Measurements from ENCODE around the gene KLK15. TPM values are rescaled to one million over a fixed set of nuclear protein-coding genes. Genes with fewer than 3 reads are reported as not detected.

KLK15 gene
- total and polyA plus RNA-seq, 2 of the 13 experiments (the other 11 are each of a cell fraction or from before 2014, with no cell fraction given) = not detected

GRCh38 chr19:50875795-50876422 lies 42.5 kb upstream of the KLK15 start (continued):
- TF ChIP-seq GABPA (IDR thresholded peaks at IDR 0.05; ENCODE audit: low read depth, low read length) = no peak
- TF ChIP-seq GABPA (CRISPR knock-in tag; IDR thresholded peaks at IDR 0.05; ENCODE audit: low read depth) = no peak
- TF ChIP-seq ATF7 (IDR thresholded peaks at IDR 0.05) = 0 out of 2 replicates have a peak, but pooled peaks have one; percentile 8
- no peak for TF ChIP-seq ATF7 (CRISPR knock-in tag; IDR thresholded peaks at IDR 0.05)

GRCh38 chr19:50874211-50874610 lies 40.8 kb upstream of the KLK15 start:
- intact Hi-C loops (cut with micrococcal nuclease; ENCODE audit: unreplicated experiment) = no loop called here
- no peak overlapping the region for H3K4me2 ChIP-seq (ENCODE audit: low read depth, low read length)
- no peak overlapping the region for H3K27ac ChIP-seq (ENCODE audit: extremely low read length, insufficient read depth, low read length)
- no peak overlapping the region for H3K4me3 ChIP-seq (replicated peaks in 1 of 3; ENCODE audit: insufficient read depth in 1 of 3, low read depth in 2 of 3, low read length in 3 of 3)
- POLR2A ChIA-PET = no interaction called here
- FAIRE-seq (no peak), ATAC-seq (no peak), DNase-seq (ENCODE audit: low spot score) (no peak)
- H2AFZ ChIP-seq (ENCODE audit: low read length) = no peak overlapping the region
- CTCF ChIA-PET (ENCODE audit: low intra/inter-chr PET ratio, low total read pairs) = no interaction called here
- H3K79me2 ChIP-seq (ENCODE audit: insufficient read depth, low read length) = no peaks in the 10 kb centered on the region
- no peaks in the 10 kb centered on the region for H4K20me1 ChIP-seq (ENCODE audit: insufficient read depth, low read length)
- no peaks in the 10 kb centered on the region for H3K9me3 ChIP-seq (ENCODE audit: low read length)
- H3K27me3 ChIP-seq (ENCODE audit: control insufficient read depth in 1 of 2, insufficient read depth in 2 of 2, low read length in 2 of 2) = peaks cover 7 to 35% of the 10 kb centered on the region in 2 experiments; a peak in 4 of 5 replicates
- H3K36me3 ChIP-seq (replicated peaks in 1 of 2; ENCODE audit: control insufficient read depth in 1 of 2, insufficient read depth in 2 of 2, low read length in 2 of 2) = no peaks in the 10 kb centered on the region
- in situ Hi-C loops (cut with HindIII; ENCODE audit: extremely low pct_ligation_motif_present, low pct_unique_long_range_greater_than_20kb) = no loop called here
- H3K4me1 ChIP-seq (ENCODE audit: insufficient read depth, low read length) = no peaks in the 10 kb centered on the region
- no TSS peak for BruUV-seq (replicated peaks)
- WGBS (ENCODE audit: low lambda C conversion rate) = 24% methylated on average over 5 of the region's 5 CpGs
- H3K9ac ChIP-seq (ENCODE audit: insufficient read depth, low read depth, low read length) = no peak overlapping the region
- TF ChIP-seq SNAPC2 (CRISPR knock-in tag; IDR thresholded peaks at IDR 0.05) (no peak), FOXA3 (CRISPR knock-in tag; IDR thresholded peaks at IDR 0.05) (no peak), ARID2 (CRISPR knock-in tag; IDR thresholded peaks at IDR 0.05; ENCODE audit: borderline replicate concordance) (no peak), ZSCAN31 (CRISPR knock-in tag; IDR thresholded peaks at IDR 0.05; ENCODE audit: low read depth) (no peak), KAT7 (CRISPR knock-in tag; IDR thresholded peaks at IDR 0.05; ENCODE audit: borderline replicate concordance) (no peak), MXD1 (CRISPR knock-in tag; IDR thresholded peaks at IDR 0.05) (no peak), CHD4 (IDR thresholded peaks at IDR 0.05; ENCODE audit: borderline replicate concordance, low read length) (no peak)
- TF ChIP-seq, protein P1, sequence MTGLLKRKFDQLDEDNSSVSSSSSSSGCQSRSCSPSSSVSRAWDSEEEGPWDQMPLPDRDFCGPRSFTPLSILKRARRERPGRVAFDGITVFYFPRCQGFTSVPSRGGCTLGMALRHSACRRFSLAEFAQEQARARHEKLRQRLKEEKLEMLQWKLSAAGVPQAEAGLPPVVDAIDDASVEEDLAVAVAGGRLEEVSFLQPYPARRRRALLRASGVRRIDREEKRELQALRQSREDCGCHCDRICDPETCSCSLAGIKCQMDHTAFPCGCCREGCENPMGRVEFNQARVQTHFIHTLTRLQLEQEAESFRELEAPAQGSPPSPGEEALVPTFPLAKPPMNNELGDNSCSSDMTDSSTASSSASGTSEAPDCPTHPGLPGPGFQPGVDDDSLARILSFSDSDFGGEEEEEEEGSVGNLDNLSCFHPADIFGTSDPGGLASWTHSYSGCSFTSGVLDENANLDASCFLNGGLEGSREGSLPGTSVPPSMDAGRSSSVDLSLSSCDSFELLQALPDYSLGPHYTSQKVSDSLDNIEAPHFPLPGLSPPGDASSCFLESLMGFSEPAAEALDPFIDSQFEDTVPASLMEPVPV (CRISPR knock-in tag; IDR thresholded peaks at IDR 0.05) = no peak
- TF ChIP-seq, protein P2, sequence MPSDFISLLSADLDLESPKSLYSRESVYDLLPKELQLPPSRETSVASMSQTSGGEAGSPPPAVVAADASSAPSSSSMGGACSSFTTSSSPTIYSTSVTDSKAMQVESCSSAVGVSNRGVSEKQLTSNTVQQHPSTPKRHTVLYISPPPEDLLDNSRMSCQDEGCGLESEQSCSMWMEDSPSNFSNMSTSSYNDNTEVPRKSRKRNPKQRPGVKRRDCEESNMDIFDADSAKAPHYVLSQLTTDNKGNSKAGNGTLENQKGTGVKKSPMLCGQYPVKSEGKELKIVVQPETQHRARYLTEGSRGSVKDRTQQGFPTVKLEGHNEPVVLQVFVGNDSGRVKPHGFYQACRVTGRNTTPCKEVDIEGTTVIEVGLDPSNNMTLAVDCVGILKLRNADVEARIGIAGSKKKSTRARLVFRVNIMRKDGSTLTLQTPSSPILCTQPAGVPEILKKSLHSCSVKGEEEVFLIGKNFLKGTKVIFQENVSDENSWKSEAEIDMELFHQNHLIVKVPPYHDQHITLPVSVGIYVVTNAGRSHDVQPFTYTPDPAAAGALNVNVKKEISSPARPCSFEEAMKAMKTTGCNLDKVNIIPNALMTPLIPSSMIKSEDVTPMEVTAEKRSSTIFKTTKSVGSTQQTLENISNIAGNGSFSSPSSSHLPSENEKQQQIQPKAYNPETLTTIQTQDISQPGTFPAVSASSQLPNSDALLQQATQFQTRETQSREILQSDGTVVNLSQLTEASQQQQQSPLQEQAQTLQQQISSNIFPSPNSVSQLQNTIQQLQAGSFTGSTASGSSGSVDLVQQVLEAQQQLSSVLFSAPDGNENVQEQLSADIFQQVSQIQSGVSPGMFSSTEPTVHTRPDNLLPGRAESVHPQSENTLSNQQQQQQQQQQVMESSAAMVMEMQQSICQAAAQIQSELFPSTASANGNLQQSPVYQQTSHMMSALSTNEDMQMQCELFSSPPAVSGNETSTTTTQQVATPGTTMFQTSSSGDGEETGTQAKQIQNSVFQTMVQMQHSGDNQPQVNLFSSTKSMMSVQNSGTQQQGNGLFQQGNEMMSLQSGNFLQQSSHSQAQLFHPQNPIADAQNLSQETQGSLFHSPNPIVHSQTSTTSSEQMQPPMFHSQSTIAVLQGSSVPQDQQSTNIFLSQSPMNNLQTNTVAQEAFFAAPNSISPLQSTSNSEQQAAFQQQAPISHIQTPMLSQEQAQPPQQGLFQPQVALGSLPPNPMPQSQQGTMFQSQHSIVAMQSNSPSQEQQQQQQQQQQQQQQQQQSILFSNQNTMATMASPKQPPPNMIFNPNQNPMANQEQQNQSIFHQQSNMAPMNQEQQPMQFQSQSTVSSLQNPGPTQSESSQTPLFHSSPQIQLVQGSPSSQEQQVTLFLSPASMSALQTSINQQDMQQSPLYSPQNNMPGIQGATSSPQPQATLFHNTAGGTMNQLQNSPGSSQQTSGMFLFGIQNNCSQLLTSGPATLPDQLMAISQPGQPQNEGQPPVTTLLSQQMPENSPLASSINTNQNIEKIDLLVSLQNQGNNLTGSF (CRISPR knock-in tag; IDR thresholded peaks at IDR 0.05) = no peak
